Stimulated activated CD8-positive, alpha-beta memory T cell treated with anti-CD3 and anti-CD28 coated beads, Interleukin-15, amount 100 ng/mL, for 1 hour (primary cell): Measurements from ENCODE around the gene VCX2.
"Not testable (repeated sequence)": the region's sequence is repeated elsewhere in the genome, so short reads cannot be mapped to it uniquely, and the experiment has no call there.

Experiments used
- DNase-seq: peaks from one replicate; pipeline ENCODE4 v3.0.0-alpha.2; 2020; ENCODE audit warnings: low read depth

The VCX2 gene

GRCh38 chrX:8171169-8171568, at the start of gene VCX2:
Gene VCX2 (minus strand): TSS chrX:8171267. CDS start chrX:8170643, 624 bp downstream.
- DNase-seq: not testable (repeated sequence)

GRCh38 chrX:8204943-8205342, 33.9 kb upstream of the VCX2 start:
- DNase-seq: no peak

GRCh38 chrX:8204169-8204935, 33.3 kb upstream of the VCX2 start:
- DNase-seq: no peak

GRCh38 chrX:8201896-8202331, 30.8 kb upstream of the VCX2 start:
- DNase-seq: no peak

- no peak for DNase-seq
Observed at GRCh38 chrX:8196776-8197175, 25.7 kb upstream of the VCX2 start.

GRCh38 chrX:8194216-8194615, 23.1 kb upstream of the VCX2 start:
- no peak for DNase-seq

GRCh38 chrX:8192276-8192675, 21.2 kb upstream of the VCX2 start:
- DNase-seq: no peak

GRCh38 chrX:8191022-8191421, 20.0 kb upstream of the VCX2 start:
- no peak for DNase-seq

GRCh38 chrX:8190341-8190830, 19.3 kb upstream of the VCX2 start:
- DNase-seq: no peak

GRCh38 chrX:8189096-8189830, 18.2 kb upstream of the VCX2 start:
- no peak for DNase-seq

- no peak for DNase-seq
Observed at GRCh38 chrX:8183346-8183745, 12.3 kb upstream of the VCX2 start.

GRCh38 chrX:8179656-8180055, 8.6 kb upstream of the VCX2 start:
- no peak for DNase-seq

- not testable (repeated sequence) for DNase-seq
Observed at GRCh38 chrX:8154011-8154410, 17.1 kb downstream of the VCX2 start.

GRCh38 chrX:8147226-8147625, 23.8 kb downstream of the VCX2 start:
- no peak for DNase-seq

- no peak for DNase-seq
Observed at GRCh38 chrX:8144925-8145324, 26.1 kb downstream of the VCX2 start.

- no peak for DNase-seq
Observed at GRCh38 chrX:8141896-8142295, 29.2 kb downstream of the VCX2 start.

GRCh38 chrX:8140986-8141744, 29.9 kb downstream of the VCX2 start:
- no peak for DNase-seq

GRCh38 chrX:8139716-8140115, 31.4 kb downstream of the VCX2 start:
- DNase-seq: no peak

- no peak for DNase-seq
Observed at GRCh38 chrX:8138252-8138651, 32.8 kb downstream of the VCX2 start.

- no peak for DNase-seq
Observed at GRCh38 chrX:8126648-8127047, 44.4 kb downstream of the VCX2 start.

GRCh38 chrX:8126092-8126491, 45.0 kb downstream of the VCX2 start:
- no peak for DNase-seq

- no peak for DNase-seq
Observed at GRCh38 chrX:8125566-8125965, 45.5 kb downstream of the VCX2 start.

GRCh38 chrX:8122538-8122937, 48.5 kb downstream of the VCX2 start:
- DNase-seq: no peak
